DMS 273 treated with DMSO at 0.1 percent for 48 hours (cell line): ENCODE measurements around the gene DCP1A.

Experiments used
- DNase-seq: peaks from one replicate; lab custom pipeline; 2025; lab: John Stamatoyannopoulos, UW

The DCP1A gene

GRCh38 chr3:53243785-53244184 lies 103.6 kb downstream of the DCP1A start:
- DNase-seq, result no peak

- DNase-seq, result no peak
Observed at GRCh38 chr3:53243165-53243564, 104.2 kb downstream of the DCP1A start.

- DNase-seq, result no peak
Observed at GRCh38 chr3:53242642-53243041, 104.7 kb downstream of the DCP1A start.

- DNase-seq, result no peak
Observed at GRCh38 chr3:53242155-53242554, 105.2 kb downstream of the DCP1A start.

GRCh38 chr3:53240989-53241972 lies 106.1 kb downstream of the DCP1A start:
- DNase-seq, result no peak

- no peak for DNase-seq
Observed at GRCh38 chr3:53239800-53240199, 107.5 kb downstream of the DCP1A start.

GRCh38 chr3:53238886-53239285 lies 108.5 kb downstream of the DCP1A start:
- DNase-seq, result no peak

- no peak for DNase-seq
Observed at GRCh38 chr3:53238051-53238850, 109.1 kb downstream of the DCP1A start.

GRCh38 chr3:53236112-53236841 lies 111.1 kb downstream of the DCP1A start:
- DNase-seq, result no peak

- no peak for DNase-seq
Observed at GRCh38 chr3:53235545-53235944, 111.8 kb downstream of the DCP1A start.

GRCh38 chr3:53234841-53235232 lies 112.5 kb downstream of the DCP1A start:
- DNase-seq, result no peak

- no peak for DNase-seq
Observed at GRCh38 chr3:53234130-53234840, 113.1 kb downstream of the DCP1A start.
